Liver (tissue), 9 donors: ENCODE measurements around the gene KIAA0586. TPM values are rescaled to one million over a fixed set of nuclear protein-coding genes. Genes with fewer than 3 reads are reported as not detected.

ENCODE experiments used
- DNase-seq: peaks from one replicate; pipeline ENCODE4 v3.0.0-alpha.2; 2017; ENCODE audit warnings: low spot score
- H3K27ac ChIP-seq, 2 donors: one replicate each; pipeline ENCODE4 v1.7.0; 2013; ENCODE audit warnings: inconsistent platforms in 2 of 2, low read length in 2 of 2, control low read depth in 1 of 2, low read depth in 1 of 2, mild to moderate bottlenecking in 1 of 2
- H3K27me3 ChIP-seq, 4 donors: one replicate each; pipeline versions ENCODE4 v1.6.1 to v1.7.0; 2013; ENCODE audit warnings: low read length in 3 of 4, inconsistent platforms in 1 of 4, mild to moderate bottlenecking in 1 of 4, moderate library complexity in 1 of 4; ENCODE audit not compliant: control insufficient read depth in 4 of 4, insufficient read depth in 4 of 4
- H3K36me3 ChIP-seq, 4 donors: one replicate each; pipeline versions ENCODE4 v1.6.1 to v1.7.0; 2013; ENCODE audit warnings: low read length in 3 of 4, mild to moderate bottlenecking in 3 of 4, low read depth in 1 of 4, moderate library complexity in 1 of 4; ENCODE audit not compliant: control insufficient read depth in 4 of 4, insufficient read depth in 3 of 4
- H3K4me1 ChIP-seq, 4 donors: one replicate each; pipeline versions ENCODE4 v1.6.1 to v1.7.0; 2013; ENCODE audit warnings: low read length in 3 of 4, mild to moderate bottlenecking in 3 of 4, moderate library complexity in 1 of 4; ENCODE audit not compliant: control insufficient read depth in 4 of 4, insufficient read depth in 4 of 4
- H3K4me3 ChIP-seq, 3 donors: one replicate each; pipeline versions ENCODE4 v1.6.1 to v1.7.0; 2013; ENCODE audit warnings: low read length in 3 of 3, control low read depth in 1 of 3, low read depth in 1 of 3, mild to moderate bottlenecking in 1 of 3
- H3K9ac ChIP-seq, 2 donors: one replicate each; pipeline ENCODE4 v1.7.0; 2013; ENCODE audit warnings: low read length in 2 of 2, mild to moderate bottlenecking in 2 of 2, moderate library complexity in 2 of 2, control low read depth in 1 of 2, low read depth in 1 of 2
- H3K9me3 ChIP-seq, 4 donors: one replicate each; pipeline versions ENCODE4 v1.6.1 to v1.7.0; 2013; ENCODE audit warnings: low read length in 3 of 4; ENCODE audit not compliant: control insufficient read depth in 4 of 4
- ATF3 ChIP-seq: IDR thresholded peaks from 2 replicates; pipeline ENCODE4 v1.6.1; 2016; ENCODE audit warnings: antibody characterized with exemption
- EGR1 ChIP-seq, 2 donors: IDR thresholded peaks; 2 replicates each; pipeline ENCODE4 v1.6.1; 2016 to 2018; ENCODE audit warnings: antibody characterized with exemption in 2 of 2, low read depth in 2 of 2
- FOXA1 ChIP-seq: IDR thresholded peaks from 2 replicates; pipeline ENCODE4 v1.6.1; 2016; ENCODE audit warnings: antibody characterized with exemption
- FOXA2 ChIP-seq: IDR thresholded peaks from 2 replicates; pipeline ENCODE4 v1.6.1; 2016; ENCODE audit warnings: antibody characterized with exemption
- GABPA ChIP-seq, 2 donors: IDR thresholded peaks in 1 of 2; conservative IDR thresholded peaks in 1 of 2; 2 replicates each; pipeline ENCODE4 v1.6.1; 2016; ENCODE audit warnings: antibody characterized with exemption in 2 of 2, mild to moderate bottlenecking in 1 of 2, moderate library complexity in 1 of 2
- HNF4A ChIP-seq, 2 donors: conservative IDR thresholded peaks; 2 replicates each; pipeline ENCODE4 v1.6.1; 2016; ENCODE audit warnings: antibody characterized with exemption in 2 of 2, mild to moderate bottlenecking in 2 of 2
- HNF4G ChIP-seq: IDR thresholded peaks from 2 replicates; pipeline ENCODE4 v1.6.1; 2016; ENCODE audit warnings: antibody characterized with exemption
- JUND ChIP-seq, 2 donors: IDR thresholded peaks; 2 replicates each; pipeline ENCODE4 v1.6.1; 2016; ENCODE audit warnings: antibody characterized with exemption in 2 of 2
- NR2F2 ChIP-seq: IDR thresholded peaks from 2 replicates; pipeline ENCODE4 v1.6.1; 2016; ENCODE audit warnings: antibody characterized with exemption
- RAD21 ChIP-seq, 2 donors: IDR thresholded peaks; 2 replicates each; pipeline ENCODE4 v1.6.1; 2016; ENCODE audit warnings: antibody characterized with exemption in 2 of 2, mild to moderate bottlenecking in 2 of 2
- RXRA ChIP-seq, 2 donors: IDR thresholded peaks; 2 replicates each; pipeline ENCODE4 v1.6.1; 2017 to 2018; ENCODE audit warnings: antibody characterized with exemption in 2 of 2, mild to moderate bottlenecking in 1 of 2
- SP1 ChIP-seq: IDR thresholded peaks from 2 replicates; pipeline ENCODE4 v1.6.1; 2018; ENCODE audit warnings: antibody characterized with exemption, mild to moderate bottlenecking
- YY1 ChIP-seq: IDR thresholded peaks from 2 replicates; pipeline ENCODE4 v1.6.1; 2016; ENCODE audit warnings: antibody characterized with exemption, mild to moderate bottlenecking
- WGBS: extraction: QIAGEN DNeasy Blood & Tissue Kit; methylation state at CpG from one replicate; pipeline ENCODE4 v1.1.7; 2013; 5-methylcytosine and 5-hydroxymethylcytosine counted together
- polyA plus RNA-seq, 2 donors: library from polyadenylated mRNA; stranded (reverse) in 1 of 2; unstranded in 1 of 2; fragments of 200-250 nt in 1 of 2; fragments of >200 nt in 1 of 2; fragmentation: Nextera tagmentation in 1 of 2; extraction: Ambion mirVana in 1 of 2; gene quantifications; one replicate each; pipeline versions ENCODE4 v1.2.1 to v1.2.3, GENCODE V29; 2013 to 2015
- total RNA-seq, 2 donors: library from RNA; depleted of rRNA; stranded (reverse); fragments of >200 nt; gene quantifications; one replicate each; pipeline ENCODE4 v1.2.3, GENCODE V29; 2014
- TF ChIP-seq, protein P1 (sequence below): IDR thresholded peaks from 2 replicates; pipeline ENCODE4 v1.6.1; 2016; ENCODE audit warnings: antibody characterized with exemption
- TF ChIP-seq, protein P2 (sequence below): IDR thresholded peaks from 2 replicates; pipeline ENCODE4 v1.6.1; 2016; ENCODE audit warnings: antibody characterized with exemption
- TF ChIP-seq, protein P3 (sequence below): fragments of 150-350 bp; IDR thresholded peaks from 2 replicates; pipeline ENCODE4 v1.5.1; 2017; ENCODE audit warnings: improper control_type of control experiment, low read depth, low read length; ENCODE audit not compliant: missing input control
- TF ChIP-seq, protein P4 (sequence below): IDR thresholded peaks from 2 replicates; pipeline ENCODE4 v1.6.1; 2016; ENCODE audit warnings: antibody characterized with exemption, mild to moderate bottlenecking
- donor health status: healthy.
- donor health status: healthy.
- donor health status: healthy.
- donor health status: healthy.
- donor health status: healthy.

KIAA0586 gene
- total and polyA plus RNA-seq, 4 donors: 3.6 to 18.2 (median 7.8) TPM

GRCh38 chr14:58557242-58557641 is 129.7 kb downstream of the KIAA0586 start:
- DNase-seq: no peak
- no peaks in the 10 kb centered on the region for H3K36me3 ChIP-seq
- H3K27me3 ChIP-seq: no peaks in the 10 kb centered on the region
- H3K4me3 ChIP-seq: no peak overlapping the region
- H3K27ac ChIP-seq: no peak overlapping the region
- no peaks in the 10 kb centered on the region for H3K9me3 ChIP-seq
- TF ChIP-seq FOXA2 (no peak), HNF4G (no peak), FOXA1 (no peak), NR2F2 (no peak), JUND (IDR thresholded peaks at IDR 0.05) (no peak), SP1 (no peak), RXRA (IDR thresholded peaks at IDR 0.05) (no peak), EGR1 (IDR thresholded peaks at IDR 0.05; ENCODE audit: low read depth in 2 of 2) (no peak), GABPA (IDR thresholded peaks at IDR 0.05 in 1 of 2, conservative IDR thresholded peaks at IDR 0.05 in 1 of 2) (no peak), RAD21 (IDR thresholded peaks at IDR 0.05) (no peak), ATF3 (no peak)
- TF ChIP-seq, protein P1, sequence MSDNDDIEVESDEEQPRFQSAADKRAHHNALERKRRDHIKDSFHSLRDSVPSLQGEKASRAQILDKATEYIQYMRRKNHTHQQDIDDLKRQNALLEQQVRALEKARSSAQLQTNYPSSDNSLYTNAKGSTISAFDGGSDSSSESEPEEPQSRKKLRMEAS: no peak
- TF ChIP-seq, protein P2, sequence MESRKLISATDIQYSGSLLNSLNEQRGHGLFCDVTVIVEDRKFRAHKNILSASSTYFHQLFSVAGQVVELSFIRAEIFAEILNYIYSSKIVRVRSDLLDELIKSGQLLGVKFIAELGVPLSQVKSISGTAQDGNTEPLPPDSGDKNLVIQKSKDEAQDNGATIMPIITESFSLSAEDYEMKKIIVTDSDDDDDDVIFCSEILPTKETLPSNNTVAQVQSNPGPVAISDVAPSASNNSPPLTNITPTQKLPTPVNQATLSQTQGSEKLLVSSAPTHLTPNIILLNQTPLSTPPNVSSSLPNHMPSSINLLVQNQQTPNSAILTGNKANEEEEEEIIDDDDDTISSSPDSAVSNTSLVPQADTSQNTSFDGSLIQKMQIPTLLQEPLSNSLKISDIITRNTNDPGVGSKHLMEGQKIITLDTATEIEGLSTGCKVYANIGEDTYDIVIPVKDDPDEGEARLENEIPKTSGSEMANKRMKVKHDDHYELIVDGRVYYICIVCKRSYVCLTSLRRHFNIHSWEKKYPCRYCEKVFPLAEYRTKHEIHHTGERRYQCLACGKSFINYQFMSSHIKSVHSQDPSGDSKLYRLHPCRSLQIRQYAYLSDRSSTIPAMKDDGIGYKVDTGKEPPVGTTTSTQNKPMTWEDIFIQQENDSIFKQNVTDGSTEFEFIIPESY: no peak
- TF ChIP-seq, protein P3, sequence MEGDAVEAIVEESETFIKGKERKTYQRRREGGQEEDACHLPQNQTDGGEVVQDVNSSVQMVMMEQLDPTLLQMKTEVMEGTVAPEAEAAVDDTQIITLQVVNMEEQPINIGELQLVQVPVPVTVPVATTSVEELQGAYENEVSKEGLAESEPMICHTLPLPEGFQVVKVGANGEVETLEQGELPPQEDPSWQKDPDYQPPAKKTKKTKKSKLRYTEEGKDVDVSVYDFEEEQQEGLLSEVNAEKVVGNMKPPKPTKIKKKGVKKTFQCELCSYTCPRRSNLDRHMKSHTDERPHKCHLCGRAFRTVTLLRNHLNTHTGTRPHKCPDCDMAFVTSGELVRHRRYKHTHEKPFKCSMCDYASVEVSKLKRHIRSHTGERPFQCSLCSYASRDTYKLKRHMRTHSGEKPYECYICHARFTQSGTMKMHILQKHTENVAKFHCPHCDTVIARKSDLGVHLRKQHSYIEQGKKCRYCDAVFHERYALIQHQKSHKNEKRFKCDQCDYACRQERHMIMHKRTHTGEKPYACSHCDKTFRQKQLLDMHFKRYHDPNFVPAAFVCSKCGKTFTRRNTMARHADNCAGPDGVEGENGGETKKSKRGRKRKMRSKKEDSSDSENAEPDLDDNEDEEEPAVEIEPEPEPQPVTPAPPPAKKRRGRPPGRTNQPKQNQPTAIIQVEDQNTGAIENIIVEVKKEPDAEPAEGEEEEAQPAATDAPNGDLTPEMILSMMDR: no peak
- TF ChIP-seq, protein P4, sequence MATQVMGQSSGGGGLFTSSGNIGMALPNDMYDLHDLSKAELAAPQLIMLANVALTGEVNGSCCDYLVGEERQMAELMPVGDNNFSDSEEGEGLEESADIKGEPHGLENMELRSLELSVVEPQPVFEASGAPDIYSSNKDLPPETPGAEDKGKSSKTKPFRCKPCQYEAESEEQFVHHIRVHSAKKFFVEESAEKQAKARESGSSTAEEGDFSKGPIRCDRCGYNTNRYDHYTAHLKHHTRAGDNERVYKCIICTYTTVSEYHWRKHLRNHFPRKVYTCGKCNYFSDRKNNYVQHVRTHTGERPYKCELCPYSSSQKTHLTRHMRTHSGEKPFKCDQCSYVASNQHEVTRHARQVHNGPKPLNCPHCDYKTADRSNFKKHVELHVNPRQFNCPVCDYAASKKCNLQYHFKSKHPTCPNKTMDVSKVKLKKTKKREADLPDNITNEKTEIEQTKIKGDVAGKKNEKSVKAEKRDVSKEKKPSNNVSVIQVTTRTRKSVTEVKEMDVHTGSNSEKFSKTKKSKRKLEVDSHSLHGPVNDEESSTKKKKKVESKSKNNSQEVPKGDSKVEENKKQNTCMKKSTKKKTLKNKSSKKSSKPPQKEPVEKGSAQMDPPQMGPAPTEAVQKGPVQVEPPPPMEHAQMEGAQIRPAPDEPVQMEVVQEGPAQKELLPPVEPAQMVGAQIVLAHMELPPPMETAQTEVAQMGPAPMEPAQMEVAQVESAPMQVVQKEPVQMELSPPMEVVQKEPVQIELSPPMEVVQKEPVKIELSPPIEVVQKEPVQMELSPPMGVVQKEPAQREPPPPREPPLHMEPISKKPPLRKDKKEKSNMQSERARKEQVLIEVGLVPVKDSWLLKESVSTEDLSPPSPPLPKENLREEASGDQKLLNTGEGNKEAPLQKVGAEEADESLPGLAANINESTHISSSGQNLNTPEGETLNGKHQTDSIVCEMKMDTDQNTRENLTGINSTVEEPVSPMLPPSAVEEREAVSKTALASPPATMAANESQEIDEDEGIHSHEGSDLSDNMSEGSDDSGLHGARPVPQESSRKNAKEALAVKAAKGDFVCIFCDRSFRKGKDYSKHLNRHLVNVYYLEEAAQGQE: no peak
- H3K4me1 ChIP-seq: no peaks in the 10 kb centered on the region
- no peak overlapping the region for H3K9ac ChIP-seq
- WGBS: 94% methylated on average over 4 of the region's 4 CpGs

GRCh38 chr14:58560208-58560607 is 132.7 kb downstream of the KIAA0586 start:
- H3K9me3 ChIP-seq: no peaks in the 10 kb centered on the region
- no peak for DNase-seq
- TF ChIP-seq, protein P2: no peak
- TF ChIP-seq SP1: no peak
- no peak for TF ChIP-seq GABPA (IDR thresholded peaks at IDR 0.05 in 1 of 2, conservative IDR thresholded peaks at IDR 0.05 in 1 of 2)
- TF ChIP-seq, protein P4: no peak
- TF ChIP-seq YY1: no peak
- TF ChIP-seq HNF4A (conservative IDR thresholded peaks at IDR 0.05): no peak
- no peak overlapping the region for H3K27ac ChIP-seq
- no peaks in the 10 kb centered on the region for H3K27me3 ChIP-seq
- H3K36me3 ChIP-seq: no peaks in the 10 kb centered on the region
- H3K9ac ChIP-seq: no peak overlapping the region
- WGBS: 59% methylated on average over 3 of the region's 3 CpGs
- no peaks in the 10 kb centered on the region for H3K4me1 ChIP-seq
- no peak overlapping the region for H3K4me3 ChIP-seq
